Fibroblast of skin of right quadriceps (primary cell): Measurements from ENCODE around the gene CHAC1.
"Not testable (repeated sequence)": the region's sequence is repeated elsewhere in the genome, so short reads cannot be mapped to it uniquely, and the experiment has no call there.

ENCODE experiments used
- DNase-seq: peaks from one replicate; pipeline ENCODE4 v3.0.0-alpha.2; 2013

The CHAC1 gene

DNA sequence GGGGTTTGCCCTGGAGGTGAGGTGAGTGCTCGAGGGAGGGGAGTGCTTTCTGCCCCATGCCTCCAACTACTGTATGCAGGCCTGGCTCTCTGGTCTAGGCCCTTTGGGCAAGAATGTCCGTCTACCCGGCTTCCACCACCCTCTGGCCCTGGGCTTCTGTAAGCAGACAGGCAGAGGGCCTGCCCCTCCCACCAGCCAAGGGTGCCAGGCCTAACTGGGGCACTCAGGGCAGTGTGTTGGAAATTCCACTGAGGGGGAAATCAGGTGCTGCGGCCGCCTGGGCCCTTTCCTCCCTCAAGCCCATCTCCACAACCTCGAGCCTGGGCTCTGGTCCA lies 14.8 kb upstream of the CHAC1 start:
- no peak for DNase-seq

DNA sequence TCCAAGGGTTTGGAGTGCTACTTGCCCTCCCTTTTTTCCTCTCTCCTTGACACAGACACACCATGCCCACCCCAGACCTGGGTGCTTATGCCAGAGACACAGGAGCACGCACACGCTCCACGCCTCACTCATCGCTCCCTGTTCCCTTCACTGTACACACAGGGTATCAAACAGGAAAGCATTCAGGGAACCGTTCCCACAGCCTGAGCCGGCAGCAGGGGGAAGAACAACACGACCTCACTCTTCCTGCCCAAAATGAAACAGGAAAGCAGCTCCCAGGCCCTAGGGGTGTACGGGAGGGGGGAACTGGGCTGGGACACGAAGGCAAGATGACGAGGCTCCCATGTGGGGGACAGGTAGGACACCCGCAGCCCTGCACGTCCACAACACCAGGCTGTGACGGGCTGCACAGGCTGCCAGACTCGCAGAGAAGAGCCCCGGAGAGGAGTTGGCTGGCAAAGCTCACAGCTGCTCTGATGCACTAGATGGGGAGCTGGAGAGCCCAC lies 12.9 kb upstream of the CHAC1 start:
- no peak for DNase-seq

DNA sequence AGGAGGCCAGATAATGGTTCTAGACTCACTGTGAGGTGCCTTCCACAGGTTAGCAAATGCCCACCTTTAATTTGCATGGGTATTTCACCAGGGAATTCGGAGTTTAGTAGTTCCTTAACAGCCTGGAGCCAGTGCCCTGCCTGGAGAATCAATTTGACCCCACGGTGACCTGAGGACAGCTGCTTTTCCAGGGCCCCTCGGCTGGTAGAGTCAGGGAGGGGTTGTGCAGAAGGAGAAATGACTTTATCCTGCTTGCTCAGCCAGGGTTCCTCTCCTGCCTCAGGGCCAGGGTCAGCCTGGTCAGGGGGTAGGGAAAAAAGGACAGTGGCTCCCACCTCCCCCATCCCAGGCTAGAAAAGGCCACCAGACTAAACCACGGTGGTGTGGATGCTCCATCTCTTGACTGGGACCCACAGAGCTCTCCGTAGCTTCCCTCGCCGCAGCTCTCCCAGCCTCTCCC lies 12.2 kb upstream of the CHAC1 start:
- no peak for DNase-seq

DNA sequence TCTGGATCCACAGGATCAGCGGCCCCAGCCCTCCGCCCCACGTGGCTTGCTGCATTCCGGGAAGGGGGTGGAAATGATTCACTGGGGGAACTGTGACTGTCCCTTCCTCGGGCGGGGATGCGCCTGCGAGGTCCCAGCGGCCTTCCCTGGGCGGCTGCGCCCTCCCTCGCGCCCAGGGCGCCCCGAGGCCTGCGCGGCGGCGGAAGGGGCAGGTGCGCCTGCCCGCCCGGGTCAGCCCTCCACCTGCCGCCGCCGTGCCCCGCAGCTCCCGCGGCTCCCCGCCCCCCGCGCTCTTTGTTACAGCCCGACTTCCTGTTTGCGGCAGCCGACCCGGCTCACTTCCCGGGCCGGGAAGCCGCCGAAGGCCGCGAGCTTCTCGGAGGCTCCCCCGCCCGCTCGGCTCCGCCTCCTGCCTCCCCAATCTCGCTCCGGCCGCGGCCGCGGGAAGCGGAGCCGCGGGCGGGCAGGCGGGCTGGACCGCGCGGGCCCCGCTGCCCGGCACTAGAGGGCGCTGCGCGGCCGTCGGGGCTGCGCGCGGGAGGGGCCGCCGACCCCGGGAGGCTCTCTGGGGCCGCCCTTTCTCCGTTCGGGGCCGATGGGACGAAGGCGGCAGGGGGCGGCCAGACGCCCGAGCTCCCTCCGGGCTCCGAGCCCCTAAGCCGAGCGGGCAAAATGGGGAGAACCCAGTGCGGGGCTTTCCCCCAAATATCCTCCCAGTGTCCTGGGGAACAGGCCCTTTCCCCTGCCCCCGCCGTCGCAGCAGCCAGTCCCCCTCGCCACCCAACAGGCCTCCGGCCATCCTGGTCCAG lies 11.5 kb upstream of the CHAC1 start:
- DNase-seq, result peak; percentile 82

DNA sequence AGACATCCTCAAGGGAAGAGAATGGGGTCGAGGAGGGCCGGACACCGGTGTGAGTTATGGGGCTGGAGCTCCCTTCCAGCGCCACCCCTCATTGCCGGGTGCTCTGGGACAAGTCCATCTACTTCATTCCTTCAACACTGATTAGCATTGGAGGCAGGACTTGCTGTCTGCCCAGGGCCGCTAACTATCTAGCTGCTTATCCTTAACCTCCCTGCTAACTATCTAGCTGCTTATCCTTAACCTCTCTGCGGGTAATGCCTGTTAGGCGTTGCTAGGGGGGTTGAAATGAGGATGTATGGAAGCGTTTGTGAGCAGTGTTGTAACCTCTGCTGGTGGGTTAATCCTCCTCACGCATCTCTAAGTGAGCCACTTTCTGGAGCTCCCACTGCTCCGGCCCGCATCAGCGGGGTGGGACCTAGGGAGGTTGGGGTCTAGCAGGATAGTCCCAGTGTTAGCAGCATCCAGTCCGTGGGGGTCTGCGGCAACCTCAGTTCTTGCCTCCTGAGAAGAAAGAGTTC lies 10.9 kb upstream of the CHAC1 start:
- peak; percentile 19 for DNase-seq

DNA sequence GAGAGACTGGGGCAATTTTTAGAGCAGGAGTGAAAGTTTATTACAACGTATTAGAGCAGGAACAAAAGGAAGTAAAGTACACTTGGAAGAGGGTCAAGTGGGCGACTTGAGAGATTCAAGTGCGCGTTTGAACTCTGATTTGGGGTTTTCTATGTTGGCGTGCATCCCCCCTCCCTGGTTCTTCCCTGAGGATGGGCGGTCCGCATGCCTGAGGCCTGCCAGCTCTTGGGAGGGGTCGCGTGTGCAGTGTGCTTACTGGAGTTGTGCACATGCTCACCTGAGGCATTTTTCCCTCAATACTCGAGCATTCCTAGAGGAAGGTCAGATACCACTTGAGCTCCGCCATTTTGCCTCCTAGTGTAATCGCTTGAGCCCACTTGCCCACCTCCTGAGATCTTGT lies 10.4 kb upstream of the CHAC1 start:
- DNase-seq, result no peak

DNA sequence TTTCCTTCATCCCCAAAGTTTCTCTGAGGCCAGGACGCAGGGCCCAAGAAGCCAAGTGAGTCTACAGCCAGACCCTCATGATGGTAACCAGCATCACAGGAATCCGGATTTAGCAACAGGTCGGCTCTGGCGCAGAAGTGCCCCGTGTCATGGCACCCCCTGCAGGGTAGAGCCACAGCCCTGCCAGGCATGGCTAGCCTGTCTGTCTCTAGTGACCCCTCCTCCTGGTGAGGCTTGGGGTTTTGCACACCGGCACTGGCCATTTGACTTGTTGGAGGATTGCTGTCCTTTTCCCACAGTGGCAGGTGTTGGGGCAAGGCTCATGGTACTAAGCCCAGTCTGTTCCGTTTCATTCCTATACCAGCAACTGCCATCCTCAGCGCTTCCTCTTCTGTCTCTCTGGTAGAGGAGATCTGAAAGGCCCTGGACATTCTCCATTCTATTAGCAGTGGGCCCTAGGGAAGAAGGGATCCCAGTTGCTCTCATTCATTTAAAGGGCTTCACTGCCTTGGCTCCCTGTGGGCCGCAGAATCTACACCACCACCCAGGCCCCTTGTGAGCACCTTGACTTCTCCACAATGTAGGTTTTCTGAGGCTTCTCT lies 9.4 kb upstream of the CHAC1 start:
- DNase-seq, result no peak

DNA sequence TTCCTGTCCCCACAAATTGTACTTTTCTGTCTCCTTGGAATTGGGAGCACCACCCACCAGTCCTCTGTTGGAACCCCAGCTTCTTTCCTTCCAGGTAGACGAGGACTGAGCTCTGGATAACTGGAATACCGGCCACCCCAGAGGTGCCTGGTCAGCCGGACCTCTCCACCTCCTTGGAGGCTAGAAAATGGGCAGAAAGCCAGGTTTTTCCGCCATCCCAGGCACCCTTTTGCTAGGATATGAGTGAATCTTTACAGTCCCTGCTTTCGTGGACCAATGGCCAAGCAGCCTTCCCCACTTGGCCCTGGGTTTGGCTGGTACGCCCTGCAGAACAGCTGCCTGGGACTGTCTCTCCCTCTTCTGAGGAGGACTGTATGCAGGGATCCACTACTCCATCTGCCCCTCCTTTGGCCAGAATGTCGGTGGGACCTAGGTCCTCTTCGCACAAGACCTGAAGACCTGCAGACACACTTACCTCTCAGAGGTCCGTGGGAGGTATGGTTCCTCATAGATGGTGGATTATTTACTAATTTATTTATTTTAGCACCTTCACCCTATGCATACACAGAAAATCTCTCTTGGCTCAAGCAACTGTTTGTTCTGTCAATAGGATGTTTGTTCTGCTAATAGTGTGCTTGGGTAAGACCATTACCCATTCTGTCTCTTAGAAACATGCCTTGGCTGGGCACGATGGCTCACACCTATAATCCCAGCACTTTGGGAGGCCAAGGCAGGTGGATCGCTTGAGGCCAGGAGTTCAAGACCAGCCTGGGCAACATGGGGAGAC lies 8.6 kb upstream of the CHAC1 start:
- no peak for DNase-seq

DNA sequence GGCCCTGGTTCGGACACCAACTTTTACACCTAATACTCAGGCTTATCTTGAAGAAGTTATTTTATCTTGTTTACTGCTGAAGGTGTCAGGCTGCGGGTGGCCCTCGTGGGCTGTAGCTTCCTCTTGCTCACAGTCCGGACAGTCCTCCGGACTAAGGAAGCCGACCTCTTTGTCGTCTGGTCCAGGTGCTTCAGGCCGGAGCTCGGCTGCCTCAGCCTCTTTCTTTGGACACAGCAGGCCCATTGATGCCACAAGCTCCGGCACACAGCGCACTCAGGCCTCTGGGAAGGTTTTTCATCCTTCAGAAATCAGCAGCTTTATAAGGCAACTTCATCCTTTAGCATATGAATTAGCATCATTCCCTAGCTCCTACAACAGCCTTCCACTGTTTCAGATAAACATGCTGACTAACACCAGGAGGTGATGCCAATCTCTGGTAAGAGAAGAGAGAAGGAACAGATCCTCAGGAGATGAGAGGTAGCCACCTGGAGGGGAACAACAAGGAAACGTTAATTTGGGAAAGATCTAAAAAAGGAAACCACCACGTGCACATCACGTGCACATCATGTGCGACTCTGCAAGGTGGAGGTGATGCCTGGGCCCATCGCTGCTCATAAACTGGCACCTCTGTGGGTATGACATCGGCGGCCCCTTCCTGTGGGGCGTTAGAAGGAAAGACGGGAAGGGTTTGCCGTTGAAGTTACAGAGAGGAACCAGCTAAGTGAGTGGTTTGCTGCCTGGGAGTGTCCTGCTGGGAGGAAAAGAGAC lies 4.4 kb upstream of the CHAC1 start:
- no peak for DNase-seq

DNA sequence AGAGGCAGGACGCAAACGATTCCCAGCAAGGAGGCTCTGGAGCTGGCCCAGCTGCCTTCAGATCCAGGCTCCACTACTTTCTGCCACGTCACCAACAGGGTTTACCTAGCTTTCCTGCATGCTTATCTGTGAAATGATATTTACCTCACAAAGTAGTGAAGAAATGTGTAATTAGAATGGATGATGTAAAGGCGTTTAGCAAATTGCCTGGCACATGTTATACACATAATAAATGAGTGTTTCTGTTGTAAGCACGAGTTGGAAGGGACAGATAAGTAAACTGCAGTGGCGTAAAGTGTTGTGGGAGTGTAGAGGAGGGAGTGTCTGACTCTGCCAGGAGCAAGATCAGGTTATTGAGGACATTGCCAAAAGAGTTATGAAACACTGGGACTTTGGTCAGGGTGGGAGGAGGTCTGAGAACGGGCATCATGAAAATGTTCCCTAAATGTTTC lies 3.5 kb upstream of the CHAC1 start:
- no peak for DNase-seq

DNA sequence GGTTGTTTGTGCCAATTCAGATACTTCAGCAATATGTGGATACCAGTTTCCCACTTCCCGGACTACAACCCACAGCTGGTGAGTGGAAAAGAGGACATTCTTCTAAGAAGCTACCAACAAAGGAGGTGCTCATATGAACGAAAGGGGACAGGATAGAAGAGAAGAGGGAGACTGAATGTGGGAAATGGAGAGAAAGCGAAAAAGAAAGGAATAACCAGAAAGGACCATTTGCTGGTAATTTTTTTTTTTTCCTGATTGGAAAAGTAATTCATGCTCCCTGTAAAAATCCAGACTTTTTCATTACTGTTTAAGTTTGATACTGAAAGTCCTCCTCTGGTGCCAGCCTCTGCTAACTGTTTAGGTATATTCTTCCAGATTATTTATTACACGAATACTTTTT lies 1.5 kb upstream of the CHAC1 start:
- DNase-seq, result no peak

DNA sequence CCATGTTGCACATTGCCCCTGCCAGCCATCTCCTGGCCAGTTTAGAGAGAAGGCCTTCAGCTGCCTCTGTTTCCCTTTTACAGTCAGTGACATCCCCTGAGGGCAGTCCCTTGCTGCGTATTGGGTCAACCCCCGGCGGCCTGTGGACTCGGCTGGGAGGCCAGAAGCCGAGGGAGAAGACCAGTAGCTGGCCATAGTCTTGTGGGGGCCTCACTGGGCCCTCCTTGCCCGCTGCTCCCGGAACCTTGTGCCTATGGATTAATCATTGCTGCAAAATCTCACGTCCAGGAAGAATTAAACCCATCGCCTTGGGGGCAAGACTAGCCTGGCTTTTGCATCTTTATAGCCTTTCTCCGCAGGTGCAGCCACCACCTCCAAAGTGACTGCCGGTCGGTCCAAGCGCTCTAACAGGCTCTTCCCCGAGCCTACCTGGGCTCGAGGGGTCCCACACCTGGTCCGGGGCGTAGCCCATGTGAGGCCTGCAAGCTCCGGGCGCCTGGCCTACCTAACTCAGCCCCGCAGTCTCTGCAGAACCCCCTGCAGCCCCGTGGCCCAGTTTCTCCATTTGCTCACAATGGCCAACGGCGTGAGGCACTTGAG lies 870 bp upstream of the CHAC1 start:
- DNase-seq, result no peak

DNA sequence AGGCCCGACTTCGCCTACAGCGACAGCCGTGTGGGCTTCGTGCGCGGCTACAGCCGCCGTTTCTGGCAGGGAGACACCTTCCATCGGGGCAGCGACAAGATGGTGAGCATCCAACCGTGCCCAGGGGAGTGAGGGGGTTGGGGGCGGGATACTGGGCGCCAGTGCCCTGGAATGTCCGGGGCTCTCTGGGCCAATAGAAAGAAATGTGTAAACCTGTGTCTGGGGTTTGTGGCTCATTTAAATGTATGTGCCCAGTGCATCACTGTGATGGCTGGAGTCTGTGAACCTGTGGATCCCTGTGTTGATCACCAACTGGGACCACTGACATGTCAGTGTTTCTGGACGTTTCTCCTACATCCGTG lies 423 bp downstream of the CHAC1 start:
- no peak for DNase-seq

DNA sequence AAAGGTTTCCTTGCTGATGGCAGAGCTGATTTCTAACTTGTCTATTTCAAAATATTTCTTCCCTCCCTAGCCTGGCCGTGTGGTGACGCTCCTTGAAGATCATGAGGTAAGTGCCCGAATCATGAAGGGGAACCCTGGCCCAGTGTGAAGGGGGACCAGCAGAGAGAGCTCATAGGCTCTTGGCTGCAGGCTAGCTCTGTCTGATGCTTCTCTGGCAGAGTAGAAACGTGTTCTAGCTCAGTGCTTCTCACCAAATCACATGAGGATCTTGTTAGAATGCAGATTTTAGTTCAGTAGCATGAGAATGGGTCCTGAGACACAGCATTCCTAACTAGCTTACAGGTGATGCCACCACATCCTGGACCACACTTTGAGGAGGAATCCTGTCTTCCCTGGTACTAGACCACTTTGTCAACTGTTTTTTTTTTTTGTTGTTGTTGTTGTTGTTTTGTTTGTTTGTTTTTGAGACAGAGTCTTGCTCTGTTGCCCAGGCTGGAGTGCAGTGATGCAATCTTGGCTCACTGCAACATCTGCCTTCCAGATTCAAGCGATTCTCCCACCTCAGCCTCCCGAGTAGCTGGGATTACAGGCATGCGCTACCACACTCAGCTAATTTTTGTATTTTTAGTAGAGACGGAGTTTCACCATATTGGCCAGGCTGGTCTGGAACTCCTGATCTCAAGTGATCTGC lies 1.0 kb downstream of the CHAC1 start:
- not testable (repeated sequence) for DNase-seq

DNA sequence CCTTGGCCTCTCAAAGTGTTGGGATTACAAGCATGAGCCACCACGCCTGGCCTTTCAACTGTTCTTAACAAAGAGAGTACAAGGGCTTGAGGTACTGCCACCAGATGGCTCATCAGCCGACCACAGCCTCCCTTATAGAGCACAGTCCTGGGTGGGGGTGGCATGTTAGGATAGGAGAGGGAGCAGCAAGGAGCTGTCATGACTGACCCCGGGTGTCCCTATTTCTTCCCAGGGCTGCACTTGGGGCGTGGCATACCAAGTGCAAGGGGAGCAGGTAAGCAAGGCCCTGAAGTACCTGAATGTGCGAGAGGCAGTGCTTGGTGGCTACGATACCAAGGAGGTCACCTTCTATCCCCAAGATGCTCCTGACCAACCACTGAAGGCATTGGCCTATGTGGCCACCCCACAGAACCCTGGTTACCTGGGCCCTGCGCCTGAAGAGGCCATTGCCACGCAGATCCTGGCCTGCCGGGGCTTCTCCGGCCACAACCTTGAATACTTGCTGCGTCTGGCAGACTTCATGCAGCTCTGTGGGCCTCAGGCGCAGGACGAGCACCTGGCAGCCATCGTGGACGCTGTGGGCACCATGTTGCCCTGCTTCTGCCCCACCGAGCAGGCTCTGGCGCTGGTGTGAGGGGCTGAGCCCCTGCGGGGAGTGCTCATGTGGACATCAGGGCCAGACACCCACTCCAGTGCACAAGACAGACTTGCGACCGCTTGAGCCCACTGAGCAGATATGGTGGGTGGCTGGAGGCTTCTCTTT lies 2.1 kb downstream of the CHAC1 start:
- DNase-seq, result no peak

DNA sequence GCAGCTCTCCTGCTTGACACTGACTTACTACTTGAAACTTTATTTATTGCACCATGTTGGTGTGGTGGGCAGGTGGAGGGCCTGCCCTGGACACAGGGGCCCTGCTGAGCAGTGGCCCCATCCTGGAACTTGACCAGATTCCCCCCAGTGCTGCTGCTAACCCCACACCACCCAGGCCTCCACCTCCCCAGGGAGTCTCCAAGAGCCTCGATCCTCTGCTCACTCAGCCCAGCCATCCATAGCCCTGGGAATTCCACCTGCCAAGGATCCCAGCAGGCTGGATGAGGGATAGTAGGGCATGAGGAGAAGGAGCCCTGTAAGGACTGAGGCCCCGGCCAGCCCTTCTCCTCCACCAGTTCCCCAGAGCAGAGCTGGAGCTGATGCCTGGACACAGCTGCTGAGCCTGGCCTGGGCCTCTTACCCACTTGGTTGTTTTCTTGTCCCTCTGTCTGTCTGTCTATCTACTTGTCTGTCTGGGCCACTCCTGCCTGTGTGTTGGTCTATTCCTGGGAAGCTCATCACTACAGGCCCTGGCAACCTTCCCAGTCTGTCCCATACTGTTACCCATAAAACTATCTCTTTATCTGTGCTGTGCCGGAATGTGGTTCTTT lies 2.8 kb downstream of the CHAC1 start:
- no peak for DNase-seq

DNA sequence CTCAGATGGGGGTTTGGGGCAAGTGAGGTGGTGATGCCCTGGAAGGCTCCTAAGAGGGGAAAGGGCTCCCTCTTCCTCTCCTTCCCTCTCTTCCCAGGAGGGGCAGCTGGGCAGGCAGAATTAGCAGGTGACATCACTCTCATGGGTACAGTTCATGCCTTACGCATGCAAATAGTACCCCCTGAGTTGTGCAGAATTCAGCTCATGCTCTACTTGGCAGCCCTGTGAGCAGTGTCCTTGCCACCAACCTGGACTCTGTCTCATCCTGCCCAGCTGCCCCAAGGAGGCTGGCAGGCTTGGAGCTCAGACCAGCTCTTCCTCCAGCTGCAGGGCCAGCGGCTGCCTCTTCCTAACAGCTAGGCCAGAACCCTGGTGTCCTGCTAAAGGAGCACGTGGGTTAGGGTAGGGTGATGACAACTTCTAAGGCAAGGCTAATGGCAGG lies 3.3 kb downstream of the CHAC1 start:
- DNase-seq, result no peak

DNA sequence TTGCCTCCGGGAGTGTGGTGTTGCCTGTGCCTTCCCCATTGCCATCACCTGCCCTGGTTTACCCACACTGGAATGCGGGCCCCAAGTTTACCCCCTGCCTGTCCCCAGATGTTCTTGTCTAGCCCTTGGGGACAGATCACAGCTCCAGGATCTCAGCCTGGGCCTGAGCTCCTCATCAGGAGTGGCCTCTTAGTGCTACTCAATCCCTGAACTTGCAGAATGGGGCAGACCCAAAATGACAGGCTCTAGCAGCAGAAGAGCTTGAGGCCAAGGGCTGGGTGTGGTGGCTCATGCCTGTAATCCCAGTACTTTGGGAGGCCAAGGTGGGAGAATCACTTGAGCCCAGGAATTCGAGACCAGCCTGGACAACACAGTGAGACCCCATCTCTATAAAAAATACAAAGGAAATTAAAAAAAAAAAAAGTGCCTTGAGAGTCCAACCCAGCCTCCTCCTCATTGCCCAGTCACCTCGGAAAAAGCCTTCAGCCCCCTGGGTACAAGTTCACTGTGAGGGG lies 3.8 kb downstream of the CHAC1 start:
- DNase-seq, result no peak

DNA sequence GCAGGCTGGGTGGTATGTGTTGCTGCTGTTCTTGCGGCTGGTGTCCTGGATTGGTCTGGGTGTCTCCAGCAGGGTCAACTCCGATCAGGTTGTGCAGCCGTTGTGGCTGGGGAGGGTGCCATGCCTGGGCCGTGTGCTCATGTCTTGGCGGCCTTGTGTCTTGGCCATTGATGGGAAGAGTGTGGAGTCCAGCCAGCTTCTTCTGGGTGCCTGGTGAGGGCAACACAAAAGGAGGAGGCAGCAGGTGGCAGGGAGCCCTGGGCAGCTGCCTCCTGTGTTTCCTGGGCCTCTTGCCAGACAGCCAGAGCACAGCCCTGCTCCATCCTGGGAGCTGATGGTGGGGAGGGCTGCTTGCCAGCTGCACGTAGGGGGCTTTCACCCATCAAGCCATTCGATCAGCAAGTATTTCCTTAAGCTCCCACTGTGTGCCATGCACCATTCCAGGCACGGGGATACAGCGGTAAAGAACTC lies 4.3 kb downstream of the CHAC1 start:
- peak; percentile 21 for DNase-seq

DNA sequence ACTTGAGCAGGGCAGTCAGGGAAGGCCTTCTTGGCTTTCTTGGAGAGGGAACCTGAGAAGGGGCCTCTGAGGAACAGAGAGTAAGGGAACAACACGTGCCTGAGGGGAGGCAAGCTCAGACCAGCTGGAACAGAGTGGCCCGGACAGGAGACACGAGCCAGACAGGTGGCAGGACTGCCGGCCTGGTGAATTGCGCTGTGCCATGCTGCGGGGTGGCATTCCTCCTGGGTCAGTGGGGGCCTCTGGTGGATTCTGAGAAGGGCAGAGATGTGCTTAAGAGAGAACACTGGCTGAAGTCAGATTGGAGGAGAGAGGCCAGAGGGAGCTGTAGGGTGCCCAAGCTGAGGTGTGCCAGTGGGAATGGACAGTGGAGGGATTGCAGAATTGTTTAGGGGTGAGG lies 4.9 kb downstream of the CHAC1 start:
- no peak for DNase-seq
